Measurements from ENCODE around the gene EHBP1.

DNA sequence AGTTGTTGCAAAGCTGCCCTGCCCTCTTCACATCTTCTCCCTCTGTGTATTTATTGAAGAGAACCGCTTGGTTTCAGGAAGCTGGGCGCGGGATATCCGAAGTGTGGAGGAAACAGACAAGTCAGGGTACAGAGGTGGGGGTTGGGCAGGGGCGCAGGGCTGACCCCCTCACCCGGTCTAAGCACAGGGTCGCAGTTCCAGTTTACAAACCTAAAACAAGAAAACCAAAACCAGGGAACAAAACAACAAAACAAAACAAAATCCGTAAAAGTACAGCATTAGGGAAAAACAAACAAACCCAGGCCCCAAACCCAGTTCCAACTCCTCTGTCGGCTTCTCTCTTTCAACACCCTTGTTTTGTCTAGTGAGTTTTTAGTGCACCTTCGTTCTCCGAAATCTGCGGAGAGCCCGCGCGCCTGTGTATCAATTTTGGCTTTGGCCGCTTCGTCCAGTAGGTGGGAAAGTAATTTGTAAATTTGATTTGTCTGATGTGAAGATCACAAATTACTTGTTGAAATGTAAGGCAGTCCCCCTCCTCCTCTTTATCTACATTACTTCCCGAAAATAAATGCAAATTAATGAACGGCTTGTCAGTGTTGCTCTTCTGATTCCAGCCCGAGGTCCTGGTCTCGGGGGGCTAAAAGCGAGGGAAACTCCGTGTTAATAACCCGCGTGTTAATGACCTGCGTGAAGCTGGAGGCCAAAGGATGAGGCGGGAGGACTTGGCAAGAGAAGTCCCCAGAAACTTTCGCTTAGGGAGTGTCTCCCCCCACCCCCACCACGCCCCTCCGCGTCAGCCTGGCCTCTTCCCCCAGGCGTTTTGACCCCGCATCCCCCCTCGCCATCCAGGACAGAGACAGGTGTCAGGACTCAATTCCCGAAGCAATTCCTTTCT lies 352.0 kb downstream of the EHBP1 start:
- TF ChIP-seq GABPA (IDR thresholded peaks at IDR 0.05; ENCODE audit: low read depth): no peak
- TF ChIP-seq, protein P1, sequence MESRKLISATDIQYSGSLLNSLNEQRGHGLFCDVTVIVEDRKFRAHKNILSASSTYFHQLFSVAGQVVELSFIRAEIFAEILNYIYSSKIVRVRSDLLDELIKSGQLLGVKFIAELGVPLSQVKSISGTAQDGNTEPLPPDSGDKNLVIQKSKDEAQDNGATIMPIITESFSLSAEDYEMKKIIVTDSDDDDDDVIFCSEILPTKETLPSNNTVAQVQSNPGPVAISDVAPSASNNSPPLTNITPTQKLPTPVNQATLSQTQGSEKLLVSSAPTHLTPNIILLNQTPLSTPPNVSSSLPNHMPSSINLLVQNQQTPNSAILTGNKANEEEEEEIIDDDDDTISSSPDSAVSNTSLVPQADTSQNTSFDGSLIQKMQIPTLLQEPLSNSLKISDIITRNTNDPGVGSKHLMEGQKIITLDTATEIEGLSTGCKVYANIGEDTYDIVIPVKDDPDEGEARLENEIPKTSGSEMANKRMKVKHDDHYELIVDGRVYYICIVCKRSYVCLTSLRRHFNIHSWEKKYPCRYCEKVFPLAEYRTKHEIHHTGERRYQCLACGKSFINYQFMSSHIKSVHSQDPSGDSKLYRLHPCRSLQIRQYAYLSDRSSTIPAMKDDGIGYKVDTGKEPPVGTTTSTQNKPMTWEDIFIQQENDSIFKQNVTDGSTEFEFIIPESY (IDR thresholded peaks at IDR 0.05; ENCODE audit: borderline replicate concordance, low read depth): no peak
- TF ChIP-seq, protein P2, sequence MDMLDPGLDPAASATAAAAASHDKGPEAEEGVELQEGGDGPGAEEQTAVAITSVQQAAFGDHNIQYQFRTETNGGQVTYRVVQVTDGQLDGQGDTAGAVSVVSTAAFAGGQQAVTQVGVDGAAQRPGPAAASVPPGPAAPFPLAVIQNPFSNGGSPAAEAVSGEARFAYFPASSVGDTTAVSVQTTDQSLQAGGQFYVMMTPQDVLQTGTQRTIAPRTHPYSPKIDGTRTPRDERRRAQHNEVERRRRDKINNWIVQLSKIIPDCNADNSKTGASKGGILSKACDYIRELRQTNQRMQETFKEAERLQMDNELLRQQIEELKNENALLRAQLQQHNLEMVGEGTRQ (IDR thresholded peaks at IDR 0.05; ENCODE audit: borderline replicate concordance, low read depth, low read length): no peak
- TF ChIP-seq EP300 (IDR thresholded peaks at IDR 0.05; ENCODE audit: borderline replicate concordance in 1 of 2, low read depth in 1 of 2, low read length in 1 of 2): no peak
